HepG2 (cell line): ENCODE data around the gene UBL5. TPM values are rescaled to one million over a fixed set of nuclear protein-coding genes. Genes with fewer than 3 reads are reported as not detected.

Experiments
- ARID2 ChIP-seq: sonication (generic); formaldehyde crosslinking; IDR thresholded peaks from 2 replicates; pipeline ENCODE4 v1.8.1; 2022; ENCODE audit warnings: mild to moderate bottlenecking, missing genetic modification reagents, borderline replicate concordance
- ATF7 ChIP-seq, 2 experiments: fragments of 450-650 bp in 1 of 2; sonication (generic) in 1 of 2; formaldehyde crosslinking in 1 of 2; IDR thresholded peaks; 2 replicates each; pipeline versions ENCODE4 v1.4.0 to v1.6.1; 2016 to 2020; ENCODE audit warnings: antibody characterized with exemption in 1 of 2, mild to moderate bottlenecking in 1 of 2, missing genetic modification reagents in 1 of 2
- NRL ChIP-seq: sonication (generic); formaldehyde crosslinking; IDR thresholded peaks from 2 replicates; pipeline ENCODE4 v1.5.0; 2020; ENCODE audit warnings: missing genetic modification reagents, mild to moderate bottlenecking, moderate library complexity, borderline replicate concordance
- RARA ChIP-seq: IDR thresholded peaks from 2 replicates; pipeline ENCODE4 v1.6.1; 2016; ENCODE audit warnings: missing genetic modification reagents, missing compliant biosample characterization
- REL ChIP-seq: sonication (generic); formaldehyde crosslinking; conservative IDR thresholded peaks from 2 replicates; pipeline ENCODE4 v1.8.0; 2022; ENCODE audit warnings: mild to moderate bottlenecking, missing genetic modification reagents, moderate library complexity
- TRIM24 ChIP-seq: sonication (generic); formaldehyde crosslinking; IDR thresholded peaks from 2 replicates; pipeline ENCODE4 v1.8.0; 2022; ENCODE audit warnings: mild to moderate bottlenecking, missing genetic modification reagents
- XBP1 ChIP-seq: sonication (generic); formaldehyde crosslinking; IDR thresholded peaks from 2 replicates; pipeline ENCODE4 v1.5.0; 2020; ENCODE audit warnings: missing genetic modification reagents
- ZBTB2 ChIP-seq: sonication (generic); formaldehyde crosslinking; IDR thresholded peaks from 2 replicates; pipeline ENCODE4 v1.8.0; 2022; ENCODE audit warnings: low read depth, missing genetic modification reagents
- ZBTB49 ChIP-seq: sonication (generic); formaldehyde crosslinking; IDR thresholded peaks from 2 replicates; pipeline ENCODE4 v1.4.0; 2020; ENCODE audit warnings: missing genetic modification reagents, borderline replicate concordance
- ZFP90 ChIP-seq: sonication (generic); formaldehyde crosslinking; IDR thresholded peaks from 2 replicates; pipeline ENCODE4 v1.8.0; 2022; ENCODE audit warnings: missing genetic modification reagents, mild to moderate bottlenecking, inconsistent platforms, borderline replicate concordance
- ZNF331 ChIP-seq: sonication (generic); formaldehyde crosslinking; IDR thresholded peaks from 2 replicates; pipeline ENCODE4 v1.4.0; 2020; ENCODE audit warnings: missing genetic modification reagents
- ZNF382 ChIP-seq: sonication (generic); formaldehyde crosslinking; IDR thresholded peaks from 2 replicates; pipeline ENCODE4 v1.5.0; 2020; ENCODE audit warnings: missing genetic modification reagents, mild to moderate bottlenecking, borderline replicate concordance
- ZNF609 ChIP-seq: sonication (generic); formaldehyde crosslinking; IDR thresholded peaks from 2 replicates; pipeline ENCODE4 v1.4.0; 2020; ENCODE audit warnings: mild to moderate bottlenecking, missing genetic modification reagents, borderline replicate concordance
- ZNF776 ChIP-seq: sonication (generic); formaldehyde crosslinking; IDR thresholded peaks from 2 replicates; pipeline ENCODE4 v1.4.0; 2020; ENCODE audit warnings: mild to moderate bottlenecking, missing genetic modification reagents
- ZNF879 ChIP-seq: sonication (generic); formaldehyde crosslinking; IDR thresholded peaks from 2 replicates; pipeline ENCODE4 v1.8.1; 2023; ENCODE audit warnings: missing genetic modification reagents
- polyA plus RNA-seq, 8 experiments: library from polyadenylated mRNA; depleted of rRNA in 3 of 8; stranded (reverse) in 7 of 8; unstranded in 1 of 8; fragments of >200 nt; fragmentation: Illumina TruSeq in 4 of 8; extraction: Trizol in 4 of 8; gene quantifications; 2 replicates each; pipeline versions ENCODE4 v1.2.1 to v1.2.3, GENCODE V29; 2011 to 2016; ENCODE audit warnings: low read depth in 4 of 8, missing spikeins in 1 of 8, mixed read lengths in 1 of 8; ENCODE audit not compliant: insufficient read depth in 1 of 8
- total RNA-seq, 5 experiments: library from RNA; depleted of rRNA; stranded (reverse); fragments of >200 nt; fragmentation: Illumina TruSeq; extraction: Trizol; gene quantifications; 2 replicates each; pipeline ENCODE4 v1.2.3, GENCODE V29; 2016; ENCODE audit warnings: low read depth in 1 of 5
- TF ChIP-seq, protein P1 (sequence below): sonication (generic); formaldehyde crosslinking; IDR thresholded peaks from 2 replicates; pipeline ENCODE4 v1.5.1; 2020; ENCODE audit warnings: mild to moderate bottlenecking, missing genetic modification reagents, moderate library complexity

Gene UBL5
- total and polyA plus RNA-seq, 2 of the 13 experiments (the other 11 are each of a cell fraction or from before 2014, with no cell fraction given), result 373 to 487 TPM

GRCh38 chr19:9785367-9786331, 42.1 kb upstream of the UBL5 start (continued):
- peak; percentile 25; the same call in 1 of the 2 replicates for TF ChIP-seq ZNF609 (CRISPR knock-in tag)
- TF ChIP-seq ZFP90 (CRISPR knock-in tag), result no peak
- TF ChIP-seq REL (CRISPR knock-in tag), result no peak; the same call in 1 of the 2 replicates
- no peak for TF ChIP-seq XBP1 (CRISPR knock-in tag)
- no peak for TF ChIP-seq ZNF382
- TF ChIP-seq, protein P1, sequence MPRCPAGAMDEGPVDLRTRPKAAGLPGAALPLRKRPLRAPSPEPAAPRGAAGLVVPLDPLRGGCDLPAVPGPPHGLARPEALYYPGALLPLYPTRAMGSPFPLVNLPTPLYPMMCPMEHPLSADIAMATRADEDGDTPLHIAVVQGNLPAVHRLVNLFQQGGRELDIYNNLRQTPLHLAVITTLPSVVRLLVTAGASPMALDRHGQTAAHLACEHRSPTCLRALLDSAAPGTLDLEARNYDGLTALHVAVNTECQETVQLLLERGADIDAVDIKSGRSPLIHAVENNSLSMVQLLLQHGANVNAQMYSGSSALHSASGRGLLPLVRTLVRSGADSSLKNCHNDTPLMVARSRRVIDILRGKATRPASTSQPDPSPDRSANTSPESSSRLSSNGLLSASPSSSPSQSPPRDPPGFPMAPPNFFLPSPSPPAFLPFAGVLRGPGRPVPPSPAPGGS (CRISPR knock-in tag), result no peak
- no peak for TF ChIP-seq TRIM24 (CRISPR knock-in tag)
- no peak for TF ChIP-seq ZBTB2 (CRISPR knock-in tag)
- TF ChIP-seq ATF7 (IDR thresholded peaks at IDR 0.05), result no peak
- TF ChIP-seq ATF7 (CRISPR knock-in tag; IDR thresholded peaks at IDR 0.05), result no peak
- TF ChIP-seq ZNF776, result peak; percentile 56; the same call in 1 of the 2 replicates
- TF ChIP-seq ZBTB49 (CRISPR knock-in tag), result no peak
- peak; percentile 27; the same call in 1 of the 2 replicates for TF ChIP-seq NRL (CRISPR knock-in tag)
- TF ChIP-seq ZNF331 (CRISPR knock-in tag), result no peak; the same call in 1 of the 2 replicates
- TF ChIP-seq ARID2 (CRISPR knock-in tag), result no peak
- TF ChIP-seq RARA (CRISPR knock-in tag), result peak; percentile 20; the same call in 1 of the 2 replicates
- no peak for TF ChIP-seq ZNF879 (CRISPR knock-in tag)
